ENCODE results near the gene OR6C70. TPM values are rescaled to one million over a fixed set of nuclear protein-coding genes. Genes with fewer than 3 reads are reported as not detected.
"Not testable (repeated sequence)": the region's sequence is repeated elsewhere in the genome, so short reads cannot be mapped to it uniquely, and the experiment has no call there.

Gene OR6C70
- total RNA-seq, 1 donor from 2014 or later: not detected

- peaks cover 3% of the 10 kb centered on the region for H3K27me3 Mint-ChIP-seq (ENCODE audit: low read depth)
- H3K27ac Mint-ChIP-seq (ENCODE audit: unreplicated experiment): no peak within 1 kb of the TSS
- peaks cover 20% of the 10 kb centered on the region for H3K9me3 Mint-ChIP-seq (ENCODE audit: low read depth)
- DNase-seq (ENCODE audit: low spot score): no peak
- no peak for TF ChIP-seq CTCF (IDR thresholded peaks at IDR 0.05)
- no peak within 1 kb of the TSS for H3K4me3 Mint-ChIP-seq (ENCODE audit: unreplicated experiment)
- no peaks in the 10 kb centered on the region for H3K36me3 Mint-ChIP-seq (ENCODE audit: low read depth)
- no peaks in the 10 kb centered on the region for H3K4me1 Mint-ChIP-seq (ENCODE audit: low read depth)
These were observed 26.2 kb downstream of the OR6C70 start, which contains the start of gene OR6C2 for GRCh38 chr12:55443776-55444175. Gene OR6C2 (plus strand): TSS chr12:55444076. CDS start chr12:55452214, 8,138 bp downstream.

DNA sequence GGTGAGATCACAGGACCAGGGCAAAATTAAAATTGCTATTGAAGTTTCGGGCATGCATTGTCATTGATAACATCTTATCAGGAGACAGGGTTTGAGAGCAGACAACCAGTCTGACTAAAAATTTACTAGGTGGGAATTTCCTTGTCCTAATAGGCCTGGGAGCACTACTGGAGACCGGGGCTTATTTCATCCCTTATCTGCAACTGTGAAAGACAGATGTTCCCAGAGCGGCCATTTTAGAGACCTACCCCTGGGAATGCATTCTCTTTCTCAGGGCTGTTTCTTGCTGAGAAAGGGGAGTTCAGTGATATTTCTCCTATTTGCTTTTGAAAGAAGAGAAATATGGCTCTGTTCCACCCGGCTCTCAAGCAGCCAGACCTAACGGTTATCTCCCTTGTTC, 28.7 kb downstream of the OR6C70 start:
- not testable (repeated sequence) for H3K27me3 Mint-ChIP-seq (ENCODE audit: low read depth); H3K4me3 Mint-ChIP-seq (ENCODE audit: unreplicated experiment); H3K36me3 Mint-ChIP-seq (ENCODE audit: low read depth); DNase-seq (ENCODE audit: low spot score); H3K4me1 Mint-ChIP-seq (ENCODE audit: low read depth); H3K27ac Mint-ChIP-seq (ENCODE audit: unreplicated experiment)
- H3K9me3 Mint-ChIP-seq (ENCODE audit: low read depth): peaks cover 20% of the 10 kb centered on the region

- Mint-ChIP-seq H3K4me3 (ENCODE audit: unreplicated experiment) (no peak overlapping the region), H3K36me3 (ENCODE audit: low read depth) (no peaks in the 10 kb centered on the region), H3K9me3 (ENCODE audit: low read depth) (no peaks in the 10 kb centered on the region), H3K4me1 (ENCODE audit: low read depth) (no peaks in the 10 kb centered on the region), H3K27ac (ENCODE audit: unreplicated experiment) (no peak overlapping the region), H3K27me3 (ENCODE audit: low read depth) (peaks cover 16% of the 10 kb centered on the region)
- DNase-seq (ENCODE audit: low spot score): no peak
- TF ChIP-seq CTCF (IDR thresholded peaks at IDR 0.05): no peak
These were observed 41.4 kb downstream of the OR6C70 start for GRCh38 chr12:55428331-55429243.

GRCh38 chr12:55425954-55426353, 44.0 kb downstream of the OR6C70 start, which contains the start of gene OR6C76:
Gene OR6C76 (plus strand): TSS chr12:55426254. CDS start chr12:55426254, 0 bp downstream.
- Mint-ChIP-seq H3K27ac (ENCODE audit: unreplicated experiment) (no peak within 1 kb of the TSS), H3K36me3 (ENCODE audit: low read depth) (no peaks in the 10 kb centered on the region), H3K9me3 (ENCODE audit: low read depth) (no peaks in the 10 kb centered on the region), H3K4me3 (ENCODE audit: unreplicated experiment) (no peak within 1 kb of the TSS), H3K4me1 (ENCODE audit: low read depth) (no peaks in the 10 kb centered on the region), H3K27me3 (ENCODE audit: low read depth) (peaks cover 16% of the 10 kb centered on the region)
- TF ChIP-seq CTCF (IDR thresholded peaks at IDR 0.05): no peak
- no peak for DNase-seq (ENCODE audit: low spot score)

GRCh38 chr12:55420307-55420962, 49.5 kb downstream of the OR6C70 start:
- Mint-ChIP-seq H3K4me3 (ENCODE audit: unreplicated experiment) (no peak overlapping the region), H3K27ac (ENCODE audit: unreplicated experiment) (no peak overlapping the region), H3K4me1 (ENCODE audit: low read depth) (no peaks in the 10 kb centered on the region), H3K36me3 (ENCODE audit: low read depth) (no peaks in the 10 kb centered on the region), H3K27me3 (ENCODE audit: low read depth) (peaks cover 20% of the 10 kb centered on the region), H3K9me3 (ENCODE audit: low read depth) (peaks cover 5% of the 10 kb centered on the region)
- DNase-seq (ENCODE audit: low spot score): no peak
- TF ChIP-seq CTCF (IDR thresholded peaks at IDR 0.05): no peak

Other genes with a start within 250 kb of the OR6C70 start
- not detected in 3 replicates for gene OR10A7, start 249.1 kb downstream of the OR6C70 start, total RNA-seq
- gene OR6C74, start 225.5 kb downstream of the OR6C70 start, total RNA-seq: not detected in 3 replicates
- gene OR6C6, start 173.6 kb downstream of the OR6C70 start, total RNA-seq: not detected in 3 replicates
- not detected in 3 replicates for gene OR6C1, start 155.8 kb downstream of the OR6C70 start, total RNA-seq
- not detected in 3 replicates for gene OR6C3, start 139.4 kb downstream of the OR6C70 start, total RNA-seq
- not detected in 3 replicates for gene OR6C75, start 107.2 kb downstream of the OR6C70 start, total RNA-seq
- not detected in 3 replicates for gene OR6C65, start 69.6 kb downstream of the OR6C70 start, total RNA-seq
- not detected in 3 replicates for gene OR6C76, start 43.9 kb downstream of the OR6C70 start, total RNA-seq
- not detected in 3 replicates for gene OR6C2, start 26.1 kb downstream of the OR6C70 start, total RNA-seq
- not detected in 3 replicates for gene OR6C68, start 22.2 kb upstream of the OR6C70 start, total RNA-seq
- not detected in 3 replicates for gene OR6C4, start 79.5 kb upstream of the OR6C70 start, total RNA-seq
- not detected in 3 replicates for gene OR2AP1, start 102.3 kb upstream of the OR6C70 start, total RNA-seq
- gene OR10P1, start 166.8 kb upstream of the OR6C70 start, total RNA-seq: not detected in 3 replicates
- gene ITGA7, start 237.8 kb upstream of the OR6C70 start, total RNA-seq: 5.6 to 32.4 TPM (median 31.6 TPM) in 3 replicates
- gene BLOC1S1, start 245.9 kb upstream of the OR6C70 start, total RNA-seq: 67.3 to 78.4 TPM (median 77.2 TPM) in 3 replicates

All from chondrocyte (in vitro differentiated cells).